GM19035 (cell line): ENCODE data around the gene APOA1.

ENCODE experiments used
- ATAC-seq: cut with Tn5 transposase; IDR thresholded peaks from one replicate; pipeline ENCODE4 v1.9.1; 2021; ENCODE audit not compliant: unreplicated experiment

Gene APOA1

GRCh38 chr11:116859175-116859574 lies 21.8 kb upstream of the APOA1 start:
- ATAC-seq, result no peak

- no peak for ATAC-seq
These were observed 20.5 kb upstream of the APOA1 start for GRCh38 chr11:116857936-116858335.

DNA sequence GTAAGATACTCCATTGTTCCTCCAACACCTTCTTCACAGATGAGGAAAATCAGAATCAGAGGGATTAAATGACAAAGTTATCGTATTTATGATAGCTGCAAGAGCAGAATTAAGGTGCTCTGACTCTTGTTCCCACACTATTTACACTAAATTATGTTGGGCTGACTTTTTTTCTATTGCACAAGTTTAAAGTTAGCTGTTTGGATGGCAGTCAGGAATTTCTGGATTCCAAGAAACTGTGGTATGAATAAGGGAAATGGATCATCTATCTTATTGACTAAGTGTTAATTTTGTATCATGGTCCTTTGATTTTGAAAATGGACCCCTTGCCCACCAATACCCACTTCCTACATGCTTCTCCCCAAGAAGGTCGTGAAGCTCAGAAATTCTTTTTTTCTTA lies 19.9 kb upstream of the APOA1 start:
- ATAC-seq, result no peak

DNA sequence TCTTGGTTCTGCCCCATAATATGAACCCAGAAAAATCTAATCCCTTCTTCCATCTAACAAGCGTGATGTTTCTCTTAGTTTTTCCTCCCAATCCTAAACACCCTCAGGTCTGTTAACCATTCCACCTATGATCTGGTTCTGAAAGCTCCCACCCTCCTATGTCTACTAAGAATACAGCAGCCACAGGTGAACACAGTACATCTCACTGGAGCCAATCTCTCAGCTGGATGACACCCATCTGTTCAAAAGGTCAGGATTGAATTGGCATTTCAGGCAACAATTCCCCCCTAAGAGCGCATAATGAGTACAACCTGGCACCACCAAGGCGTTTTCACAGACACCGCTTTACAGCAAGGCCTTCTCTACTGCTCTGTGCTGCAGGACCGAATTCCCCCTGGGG lies 19.0 kb upstream of the APOA1 start:
- ATAC-seq, result no peak

GRCh38 chr11:116855413-116855812 lies 18.0 kb upstream of the APOA1 start:
- ATAC-seq, result no peak

- ATAC-seq, result peak; percentile 95
These were observed 16.1 kb upstream of the APOA1 start for GRCh38 chr11:116853461-116854073.

DNA sequence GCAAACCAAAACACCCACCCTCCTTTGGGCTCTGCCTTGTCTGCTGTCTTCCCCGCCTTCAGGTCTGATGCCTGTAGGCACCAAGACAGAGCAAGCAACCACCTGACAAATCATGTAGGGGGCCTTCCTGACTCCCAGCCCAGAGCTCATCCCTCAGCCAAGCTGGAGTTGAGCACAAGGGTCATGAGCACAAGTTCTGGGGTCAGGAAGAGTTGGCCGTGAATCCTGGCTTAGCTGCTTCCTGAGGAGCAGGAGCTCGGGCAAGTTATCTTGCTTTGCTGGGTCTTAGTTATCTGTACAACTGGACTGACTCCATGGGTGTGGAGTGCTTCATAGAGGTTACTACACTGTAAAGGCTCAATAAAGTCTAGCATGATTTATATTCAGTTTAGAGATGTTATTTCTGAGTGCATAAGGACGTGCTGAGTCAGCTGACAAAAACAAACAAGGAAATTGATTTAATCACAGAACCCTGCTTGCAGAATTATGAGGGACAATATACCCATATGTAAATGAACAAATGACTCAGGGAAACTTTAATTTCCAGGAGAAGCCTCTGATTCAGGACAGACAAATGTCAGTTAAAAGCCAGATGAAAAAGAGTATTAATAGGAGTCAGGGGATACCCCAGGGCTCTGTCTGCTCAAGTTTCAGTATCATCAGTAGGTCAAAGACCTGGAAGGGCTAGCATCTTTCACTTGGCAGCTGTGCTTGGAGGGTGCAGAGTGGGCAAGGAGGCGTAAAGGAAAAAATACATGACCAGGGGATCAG lies 15.0 kb upstream of the APOA1 start:
- no peak for ATAC-seq

DNA sequence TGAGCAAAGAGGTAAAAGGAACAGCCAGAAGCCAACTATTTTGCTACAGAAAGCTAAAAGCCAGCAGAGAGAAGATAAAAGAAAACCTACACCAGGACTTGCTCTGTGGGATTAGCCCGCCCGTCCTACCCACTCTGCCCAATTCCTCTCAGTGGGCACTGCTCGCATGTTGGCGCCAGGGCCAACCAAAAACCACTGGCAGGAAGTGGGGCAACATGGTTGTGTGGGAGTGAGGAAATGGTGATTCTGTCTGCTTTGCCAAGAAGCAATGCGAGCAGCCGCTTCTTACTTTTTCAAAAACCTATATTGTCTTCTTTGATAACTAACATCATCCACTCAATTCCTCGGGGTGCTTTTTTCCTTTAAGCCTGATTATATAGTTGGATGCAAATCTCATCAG lies 14.2 kb upstream of the APOA1 start:
- ATAC-seq, result no peak

DNA sequence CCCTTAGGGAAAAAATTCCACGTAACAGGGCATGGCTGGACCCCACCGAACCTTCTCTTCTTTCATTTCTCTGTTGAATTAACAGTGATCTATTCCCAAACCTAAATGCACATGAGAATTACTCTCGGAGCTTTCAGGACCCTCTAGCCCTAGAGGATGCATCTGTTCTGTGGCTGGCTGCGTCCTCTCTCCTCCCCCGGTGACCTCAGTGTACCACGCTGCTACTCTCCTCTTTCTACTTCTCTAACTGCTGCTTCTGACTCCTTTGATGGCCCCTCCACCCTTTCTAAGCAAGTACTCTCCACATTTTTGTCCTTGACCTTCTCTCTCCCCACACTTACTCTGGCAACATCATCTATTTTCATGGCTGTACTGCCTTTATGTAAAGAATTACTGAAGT lies 12.1 kb upstream of the APOA1 start:
- ATAC-seq, result no peak

GRCh38 chr11:116849060-116849459 lies 11.6 kb upstream of the APOA1 start:
- ATAC-seq, result no peak

DNA sequence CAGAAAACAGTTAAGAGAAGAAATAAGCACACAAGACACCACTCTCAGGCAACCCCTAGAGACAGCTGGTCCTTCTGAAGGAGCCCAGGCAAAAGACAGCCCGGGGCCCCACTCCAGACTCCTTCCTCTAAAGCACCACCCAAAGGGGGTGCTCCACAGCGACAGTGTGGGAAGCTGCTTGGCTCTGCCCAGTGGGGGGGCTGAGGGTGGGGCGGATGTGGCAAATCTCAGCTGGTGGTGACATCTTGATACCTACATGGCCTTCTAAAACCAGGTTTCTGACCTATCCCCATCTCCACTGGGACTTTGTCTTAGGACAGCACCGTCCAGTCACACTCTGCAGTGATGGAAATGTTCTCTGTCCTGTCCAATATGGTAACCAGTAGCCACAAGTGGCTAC lies 10.2 kb upstream of the APOA1 start:
- ATAC-seq, result no peak

DNA sequence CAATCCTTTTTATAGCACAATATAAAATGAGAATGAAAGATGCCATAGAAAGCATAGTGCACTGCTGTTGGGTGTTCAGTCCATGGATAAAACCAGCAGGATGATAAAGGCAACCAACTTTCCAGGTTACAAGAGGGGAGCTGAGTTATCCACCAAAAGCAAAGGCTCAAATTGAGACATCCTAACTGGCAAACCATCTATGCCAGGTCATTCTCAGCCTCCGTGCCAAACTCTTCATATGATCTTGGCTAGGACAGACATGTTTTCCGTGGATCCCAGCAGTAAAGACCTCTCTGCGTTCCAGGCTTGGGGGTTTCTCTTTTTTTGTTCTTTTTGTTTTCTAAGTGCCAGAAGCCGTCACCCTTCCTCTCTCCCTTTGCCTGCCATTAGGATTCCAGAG lies 7.3 kb upstream of the APOA1 start:
- no peak for ATAC-seq

- no peak for ATAC-seq
These were observed 6.2 kb upstream of the APOA1 start for GRCh38 chr11:116843661-116844060.

GRCh38 chr11:116842909-116843308 lies 5.5 kb upstream of the APOA1 start:
- no peak for ATAC-seq

GRCh38 chr11:116842117-116842516 lies 4.7 kb upstream of the APOA1 start:
- no peak for ATAC-seq

- no peak for ATAC-seq
These were observed 3.4 kb upstream of the APOA1 start for GRCh38 chr11:116840746-116841296.

DNA sequence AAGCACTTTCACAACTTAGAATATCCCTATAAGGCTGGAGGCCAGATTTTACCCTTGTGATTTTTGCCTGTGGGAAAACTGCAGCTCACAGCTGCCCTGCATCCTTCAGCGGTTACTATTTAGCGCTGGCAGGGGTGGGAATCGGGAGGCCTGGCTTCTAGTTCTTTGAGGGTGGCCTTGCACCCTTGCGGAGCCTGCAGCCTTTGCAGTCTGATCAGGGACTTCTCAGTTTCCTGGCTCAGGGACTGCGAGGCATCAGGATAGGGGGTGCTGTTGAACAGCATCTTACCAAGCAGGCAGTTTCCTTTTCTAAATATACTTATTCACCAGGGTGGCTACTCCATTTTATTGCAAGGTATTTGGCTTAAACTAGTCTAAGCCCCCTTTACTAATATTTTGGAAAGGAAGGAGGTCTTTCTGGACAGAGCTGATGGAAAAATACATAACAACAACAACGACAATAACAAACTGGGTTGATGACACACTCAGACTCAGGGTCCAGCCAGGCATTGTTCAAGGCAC lies 2.9 kb upstream of the APOA1 start:
- no peak for ATAC-seq

DNA sequence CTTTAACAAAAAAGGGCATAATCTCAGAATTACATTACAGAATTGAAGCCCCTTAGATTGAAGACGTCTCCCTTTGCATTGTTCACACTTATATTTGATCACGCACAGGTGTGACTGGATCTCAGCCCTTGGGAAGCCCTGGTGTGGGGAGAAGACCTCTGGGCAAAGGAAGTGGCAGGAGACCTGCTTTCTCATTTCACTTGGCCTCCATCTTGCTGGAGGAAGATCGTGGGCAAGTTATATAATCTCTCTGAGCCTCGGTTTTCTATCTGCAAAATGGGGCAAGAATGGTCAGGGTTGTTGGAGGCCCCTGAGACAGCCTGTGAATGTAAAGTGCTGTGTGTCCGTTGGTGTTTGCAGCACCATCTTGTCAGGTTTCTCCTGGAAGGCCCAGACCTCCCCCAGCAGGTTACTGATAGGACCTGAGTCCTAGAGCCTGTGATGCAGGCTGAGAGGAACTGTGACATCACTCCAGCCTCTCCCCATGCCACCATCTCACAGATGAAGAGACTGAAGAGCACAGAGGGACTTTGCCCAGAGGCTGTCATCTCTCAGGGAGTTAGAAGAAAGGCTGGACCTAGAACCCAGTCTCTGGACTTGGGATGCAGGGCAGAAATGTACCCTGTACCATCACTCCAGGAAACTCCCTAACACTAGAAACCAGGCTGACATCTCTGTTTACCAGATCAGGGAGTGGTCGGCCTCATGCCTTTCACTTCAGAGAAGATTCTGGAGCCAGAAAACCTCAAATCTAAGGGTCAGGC lies 1.1 kb upstream of the APOA1 start:
- ATAC-seq, result no peak

GRCh38 chr11:116836632-116836991 lies 810 bp downstream of the APOA1 start:
- no peak for ATAC-seq

DNA sequence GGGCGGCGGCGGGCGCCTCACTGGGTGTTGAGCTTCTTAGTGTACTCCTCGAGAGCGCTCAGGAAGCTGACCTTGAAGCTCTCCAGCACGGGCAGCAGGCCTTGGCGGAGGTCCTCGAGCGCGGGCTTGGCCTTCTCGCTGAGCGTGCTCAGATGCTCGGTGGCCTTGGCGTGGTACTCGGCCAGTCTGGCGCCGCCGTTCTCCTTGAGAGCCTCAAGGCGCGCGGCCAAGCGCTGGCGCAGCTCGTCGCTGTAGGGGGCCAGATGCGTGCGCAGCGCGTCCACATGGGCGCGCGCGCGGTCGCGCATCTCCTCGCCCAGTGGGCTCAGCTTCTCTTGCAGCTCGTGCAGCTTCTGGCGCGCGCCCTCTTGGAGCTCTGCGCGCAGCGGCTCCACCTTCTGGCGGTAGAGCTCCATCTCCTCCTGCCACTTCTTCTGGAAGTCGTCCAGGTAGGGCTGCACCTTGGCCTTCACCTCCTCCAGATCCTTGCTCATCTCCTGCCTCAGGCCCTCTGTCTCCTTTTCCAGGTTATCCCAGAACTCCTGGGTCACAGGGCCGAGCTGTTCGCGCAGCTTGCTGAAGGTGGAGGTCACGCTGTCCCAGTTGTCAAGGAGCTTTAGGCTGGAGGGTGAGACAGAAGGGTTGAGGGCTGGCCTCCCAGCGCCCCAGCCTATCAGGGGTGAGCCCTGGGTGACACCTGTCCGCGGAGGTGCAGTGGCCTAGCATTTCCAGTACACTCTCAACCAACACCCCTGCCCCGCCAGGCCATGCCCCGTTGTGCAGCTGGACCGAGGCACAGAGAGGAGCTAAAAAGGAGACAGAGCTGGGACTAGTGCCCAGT lies 1.4 kb downstream of the APOA1 start:
- ATAC-seq, result peak; percentile 71
